ENCODE data around the gene ERC2.
"Not testable (repeated sequence)": the region's sequence is repeated elsewhere in the genome, so short reads cannot be mapped to it uniquely, and the experiment has no call there.

ERC2 gene

GRCh38 chr3:56282341-56282740, 185.9 kb downstream of the ERC2 start:
- no peak for ATAC-seq

GRCh38 chr3:56277236-56277635, 191.0 kb downstream of the ERC2 start:
- DNase-seq (ENCODE audit: low spot score in 2 of 2) (no peak), ATAC-seq (no peak)
- Mint-ChIP-seq H3K9me3 (peaks cover 2% of the 10 kb centered on the region), H3K36me3 (no peaks in the 10 kb centered on the region), H3K4me3 (no peak overlapping the region), H3K27ac (no peak overlapping the region), H3K4me1 (no peaks in the 10 kb centered on the region)

More at GRCh38 chr3:56282341-56282740, 185.9 kb downstream of the ERC2 start:
- no peak for DNase-seq (ENCODE audit: low spot score in 2 of 2)
- H3K4me1 Mint-ChIP-seq = no peaks in the 10 kb centered on the region
- no peak overlapping the region for H3K4me3 Mint-ChIP-seq
- H3K27ac Mint-ChIP-seq = no peak overlapping the region
- H3K36me3 Mint-ChIP-seq = no peaks in the 10 kb centered on the region
- peaks cover 2% of the 10 kb centered on the region for H3K9me3 Mint-ChIP-seq

GRCh38 chr3:56275120-56275519, 193.1 kb downstream of the ERC2 start:
- Mint-ChIP-seq H3K4me1 (no peaks in the 10 kb centered on the region), H3K9me3 (peaks cover 2% of the 10 kb centered on the region), H3K36me3 (no peaks in the 10 kb centered on the region), H3K27ac (no peak overlapping the region), H3K4me3 (no peak overlapping the region)
- DNase-seq (ENCODE audit: low spot score in 2 of 2) (no peak), ATAC-seq (no peak)

GRCh38 chr3:56269755-56270535, 198.3 kb downstream of the ERC2 start:
- H3K27ac Mint-ChIP-seq = no peak overlapping the region

GRCh38 chr3:56268616-56269383, 199.5 kb downstream of the ERC2 start:
- ATAC-seq = no peak
- DNase-seq (ENCODE audit: low spot score in 2 of 2) = no peak

More at GRCh38 chr3:56269755-56270535, 198.3 kb downstream of the ERC2 start:
- Mint-ChIP-seq H3K9me3 (no peaks in the 10 kb centered on the region), H3K36me3 (no peaks in the 10 kb centered on the region), H3K4me1 (no peaks in the 10 kb centered on the region), H3K4me3 (no peak overlapping the region)
- ATAC-seq (no peak), DNase-seq (ENCODE audit: low spot score in 2 of 2) (no peak)

GRCh38 chr3:56261852-56262251, 206.4 kb downstream of the ERC2 start:
- not testable (repeated sequence) for H3K4me3 Mint-ChIP-seq; H3K36me3 Mint-ChIP-seq; H3K9me3 Mint-ChIP-seq; ATAC-seq; DNase-seq (ENCODE audit: low spot score in 2 of 2); H3K27ac Mint-ChIP-seq; H3K4me1 Mint-ChIP-seq

More at GRCh38 chr3:56268616-56269383, 199.5 kb downstream of the ERC2 start:
- H3K36me3 Mint-ChIP-seq = no peaks in the 10 kb centered on the region
- no peak overlapping the region for H3K4me3 Mint-ChIP-seq
- no peaks in the 10 kb centered on the region for H3K4me1 Mint-ChIP-seq
- H3K9me3 Mint-ChIP-seq = no peaks in the 10 kb centered on the region
- H3K27ac Mint-ChIP-seq = no peak overlapping the region

- no peak overlapping the region for H3K4me3 Mint-ChIP-seq
- no peak for ATAC-seq
Measured at GRCh38 chr3:56260262-56260661, 208.0 kb downstream of the ERC2 start.

GRCh38 chr3:56257826-56258225, 210.4 kb downstream of the ERC2 start:
- H3K27ac Mint-ChIP-seq = no peak overlapping the region
- no peaks in the 10 kb centered on the region for H3K9me3 Mint-ChIP-seq
- no peak overlapping the region for H3K4me3 Mint-ChIP-seq
- DNase-seq (ENCODE audit: low spot score in 2 of 2) (no peak), ATAC-seq (no peak)
- H3K36me3 Mint-ChIP-seq = no peaks in the 10 kb centered on the region
- no peaks in the 10 kb centered on the region for H3K4me1 Mint-ChIP-seq

More at GRCh38 chr3:56260262-56260661, 208.0 kb downstream of the ERC2 start:
- DNase-seq (ENCODE audit: low spot score in 2 of 2) = no peak
- no peak overlapping the region for H3K27ac Mint-ChIP-seq
- H3K4me1 Mint-ChIP-seq = no peaks in the 10 kb centered on the region
- H3K9me3 Mint-ChIP-seq = no peaks in the 10 kb centered on the region
- no peaks in the 10 kb centered on the region for H3K36me3 Mint-ChIP-seq

GRCh38 chr3:56254835-56255234, 213.4 kb downstream of the ERC2 start:
- Mint-ChIP-seq H3K27ac (no peak overlapping the region), H3K9me3 (no peaks in the 10 kb centered on the region)
- DNase-seq (ENCODE audit: low spot score in 2 of 2) = no peak

GRCh38 chr3:56253941-56254665, 214.2 kb downstream of the ERC2 start:
- H3K27ac Mint-ChIP-seq = no peak overlapping the region
- no peaks in the 10 kb centered on the region for H3K4me1 Mint-ChIP-seq
- no peaks in the 10 kb centered on the region for H3K36me3 Mint-ChIP-seq
- H3K4me3 Mint-ChIP-seq = no peak overlapping the region
- DNase-seq (ENCODE audit: low spot score in 2 of 2) = no peak
- no peaks in the 10 kb centered on the region for H3K9me3 Mint-ChIP-seq
- ATAC-seq = no peak

More at GRCh38 chr3:56254835-56255234, 213.4 kb downstream of the ERC2 start:
- Mint-ChIP-seq H3K36me3 (no peaks in the 10 kb centered on the region), H3K4me1 (no peaks in the 10 kb centered on the region), H3K4me3 (no peak overlapping the region)
- ATAC-seq = no peak

- ATAC-seq = no peak
- no peak for DNase-seq (ENCODE audit: low spot score in 2 of 2)
- Mint-ChIP-seq H3K36me3 (no peaks in the 10 kb centered on the region), H3K27ac (no peak overlapping the region), H3K4me1 (no peaks in the 10 kb centered on the region), H3K4me3 (no peak overlapping the region), H3K9me3 (no peaks in the 10 kb centered on the region)
Measured at GRCh38 chr3:56251343-56251945, 216.8 kb downstream of the ERC2 start.

- no peaks in the 10 kb centered on the region for H3K4me1 Mint-ChIP-seq
- ATAC-seq (no peak), DNase-seq (ENCODE audit: low spot score in 2 of 2) (no peak)
- no peak overlapping the region for H3K27ac Mint-ChIP-seq
- H3K36me3 Mint-ChIP-seq = no peaks in the 10 kb centered on the region
- no peaks in the 10 kb centered on the region for H3K9me3 Mint-ChIP-seq
- no peak overlapping the region for H3K4me3 Mint-ChIP-seq
Measured at GRCh38 chr3:56248021-56248420, 220.2 kb downstream of the ERC2 start.

- no peaks in the 10 kb centered on the region for H3K4me1 Mint-ChIP-seq
- no peak overlapping the region for H3K4me3 Mint-ChIP-seq
- DNase-seq (ENCODE audit: low spot score in 2 of 2) (no peak), ATAC-seq (no peak)
- no peaks in the 10 kb centered on the region for H3K36me3 Mint-ChIP-seq
- no peak overlapping the region for H3K27ac Mint-ChIP-seq
- H3K9me3 Mint-ChIP-seq = no peaks in the 10 kb centered on the region
Measured at GRCh38 chr3:56238299-56238698, 230.0 kb downstream of the ERC2 start.

- Mint-ChIP-seq H3K9me3 (no peaks in the 10 kb centered on the region), H3K27ac (no peak overlapping the region), H3K4me1 (no peaks in the 10 kb centered on the region), H3K4me3 (no peak overlapping the region), H3K36me3 (no peaks in the 10 kb centered on the region)
- ATAC-seq (no peak), DNase-seq (ENCODE audit: low spot score in 2 of 2) (no peak)
Measured at GRCh38 chr3:56233742-56234141, 234.5 kb downstream of the ERC2 start.

- DNase-seq (ENCODE audit: low spot score in 2 of 2) (no peak), ATAC-seq (no peak)
- Mint-ChIP-seq H3K36me3 (no peaks in the 10 kb centered on the region), H3K4me1 (no peaks in the 10 kb centered on the region), H3K27ac (no peak overlapping the region), H3K9me3 (no peaks in the 10 kb centered on the region), H3K4me3 (no peak overlapping the region)
Measured at GRCh38 chr3:56229311-56229710, 239.0 kb downstream of the ERC2 start.

Measured in stimulated activated effector memory CD8-positive, alpha-beta T cell treated with anti-CD3 and anti-CD28 coated beads, Interleukin-12 subunit alpha, Interleukin-12 subunit beta, amount 100 ng/mL, for 72 hours (primary cell).